ENCODE measurements around the gene PLA2G2D.

- TF ChIP-seq CTCF (IDR thresholded peaks at IDR 0.05; ENCODE audit: poor library complexity) (no peak), EZH2 (IDR thresholded peaks at IDR 0.05; ENCODE audit: borderline replicate concordance) (no peak), EZH2phosphoT487 (IDR thresholded peaks at IDR 0.05; ENCODE audit: low read depth, severe bottlenecking, unreplicated experiment) (no peak)
Measured at GRCh38 chr1:20124456-20125057, 5.2 kb upstream of the PLA2G2D start.
